ENCODE data around the gene PDCD1LG2.

DNA sequence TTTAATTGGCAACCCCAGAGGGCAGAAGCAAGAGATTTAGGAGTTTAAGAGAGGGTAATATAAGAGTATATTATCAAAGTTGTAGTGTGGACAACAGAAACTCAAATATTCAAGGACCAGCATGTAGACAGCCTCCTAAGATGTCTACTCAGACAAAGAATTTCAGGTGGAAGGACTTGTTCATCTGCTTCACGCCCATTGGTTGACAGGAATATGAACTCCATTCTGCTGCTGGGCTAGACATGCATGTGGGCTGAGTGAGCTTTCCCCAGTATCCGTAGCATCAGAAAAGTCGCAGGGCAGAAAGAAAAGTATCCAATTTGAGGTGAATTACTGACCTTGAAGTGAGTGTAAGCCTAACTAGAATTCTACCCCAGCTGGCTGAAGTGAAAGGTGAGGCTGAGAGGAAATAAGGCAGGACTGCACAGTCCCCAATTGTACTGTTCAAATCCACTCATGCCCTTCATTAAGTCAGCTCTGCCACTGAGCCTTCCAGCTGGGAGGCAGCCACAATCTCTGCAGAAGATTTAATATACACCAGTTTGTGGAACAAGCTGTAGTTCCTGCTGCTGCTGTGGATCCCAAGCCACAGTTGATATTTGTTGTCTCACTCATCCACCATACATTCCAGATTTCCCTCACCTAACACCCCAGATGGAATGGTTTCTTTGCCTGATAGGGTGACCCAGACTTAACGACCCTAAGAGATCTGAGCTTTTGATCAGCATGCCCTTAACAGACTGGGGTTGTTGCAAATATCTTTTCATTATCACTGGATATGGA, 41.2 kb downstream of the PDCD1LG2 start:
- TF ChIP-seq POLR2A (IDR thresholded peaks at IDR 0.05) (no peak), POLR2AphosphoS5 (IDR thresholded peaks at IDR 0.05) (no peak), EP300 (IDR thresholded peaks at IDR 0.05) (no peak)
- TF ChIP-seq, protein P1, sequence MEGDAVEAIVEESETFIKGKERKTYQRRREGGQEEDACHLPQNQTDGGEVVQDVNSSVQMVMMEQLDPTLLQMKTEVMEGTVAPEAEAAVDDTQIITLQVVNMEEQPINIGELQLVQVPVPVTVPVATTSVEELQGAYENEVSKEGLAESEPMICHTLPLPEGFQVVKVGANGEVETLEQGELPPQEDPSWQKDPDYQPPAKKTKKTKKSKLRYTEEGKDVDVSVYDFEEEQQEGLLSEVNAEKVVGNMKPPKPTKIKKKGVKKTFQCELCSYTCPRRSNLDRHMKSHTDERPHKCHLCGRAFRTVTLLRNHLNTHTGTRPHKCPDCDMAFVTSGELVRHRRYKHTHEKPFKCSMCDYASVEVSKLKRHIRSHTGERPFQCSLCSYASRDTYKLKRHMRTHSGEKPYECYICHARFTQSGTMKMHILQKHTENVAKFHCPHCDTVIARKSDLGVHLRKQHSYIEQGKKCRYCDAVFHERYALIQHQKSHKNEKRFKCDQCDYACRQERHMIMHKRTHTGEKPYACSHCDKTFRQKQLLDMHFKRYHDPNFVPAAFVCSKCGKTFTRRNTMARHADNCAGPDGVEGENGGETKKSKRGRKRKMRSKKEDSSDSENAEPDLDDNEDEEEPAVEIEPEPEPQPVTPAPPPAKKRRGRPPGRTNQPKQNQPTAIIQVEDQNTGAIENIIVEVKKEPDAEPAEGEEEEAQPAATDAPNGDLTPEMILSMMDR (IDR thresholded peaks at IDR 0.05), result no peak

All from stomach (tissue), 4 donors.